ENCODE data around the gene OR2J3.
"Not testable (repeated sequence)": the region's sequence is repeated elsewhere in the genome, so short reads cannot be mapped to it uniquely, and the experiment has no call there.

Gene OR2J3

DNA sequence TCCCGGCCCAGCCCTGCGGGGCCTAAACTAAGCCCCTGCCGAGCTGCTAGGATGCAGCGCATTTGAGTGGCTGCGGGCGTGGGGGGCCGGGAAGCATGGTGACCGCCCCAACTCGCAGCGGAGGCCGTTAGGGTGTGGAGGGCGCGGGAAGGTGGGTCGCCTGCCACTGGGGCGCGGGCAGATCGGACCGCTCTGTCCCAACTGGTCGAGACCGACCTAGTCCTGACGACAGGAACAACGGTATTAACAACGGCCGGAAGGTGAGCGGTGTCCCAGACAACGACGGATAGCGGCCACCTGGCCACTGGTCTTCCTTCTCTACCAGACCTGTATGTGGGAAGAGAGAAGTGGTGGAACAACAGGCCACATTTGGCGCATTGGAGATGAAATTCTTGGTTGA lies 52.1 kb downstream of the OR2J3 start:
- in situ Hi-C loops (cut with HindIII; ENCODE audit: low sequenced_read_pairs) = not testable (repeated sequence)
